Ovary (tissue), 9 donors: ENCODE results near the gene MID1. TPM values are rescaled to one million over a fixed set of nuclear protein-coding genes. Genes with fewer than 3 reads are reported as not detected.

ENCODE experiments used
- DNase-seq, 5 donors: peaks; one replicate each; pipeline ENCODE4 v3.0.0-alpha.2; 2019 to 2020
- H3K27ac ChIP-seq, 2 donors: fragments of 200-600 bp; one replicate each; pipeline versions ENCODE4 v1.5.1 to v1.8.0; 2019 to 2022
- H3K27me3 ChIP-seq: fragments of 200-600 bp; one replicate; pipeline ENCODE4 v1.8.0; 2022
- H3K36me3 ChIP-seq: fragments of 200-600 bp; sonication (generic); one replicate; pipeline ENCODE4 v1.5.1; 2019
- H3K4me1 ChIP-seq: one replicate; pipeline ENCODE4 v1.8.1; 2013; ENCODE audit warnings: mild to moderate bottlenecking, moderate library complexity; ENCODE audit not compliant: insufficient read depth
- H3K4me3 ChIP-seq: fragments of 200-600 bp; sonication (generic); one replicate; pipeline ENCODE4 v1.5.1; 2017
- H3K9me3 ChIP-seq, 2 donors: fragments of 200-600 bp in 1 of 2; sonication (generic) in 1 of 2; one replicate each; pipeline versions ENCODE4 v1.5.1 to v1.8.1; 2013 to 2019; ENCODE audit warnings: mild to moderate bottlenecking in 1 of 2, moderate library complexity in 1 of 2
- CTCF ChIP-seq, 3 donors: fragments of 450-650 bp in 2 of 3; fragments of 200-600 bp in 1 of 3; IDR thresholded peaks; one replicate each; pipeline versions ENCODE4 v1.5.1 to v1.8.0; 2016 to 2022; ENCODE audit warnings: antibody characterized with exemption in 3 of 3, mild to moderate bottlenecking in 1 of 3
- EP300 ChIP-seq: sonication (generic); formaldehyde crosslinking; IDR thresholded peaks from one replicate; pipeline ENCODE4 v1.6.1; 2017; ENCODE audit warnings: antibody characterized with exemption
- POLR2A ChIP-seq: fragments of 450-650 bp; IDR thresholded peaks from one replicate; pipeline ENCODE4 v1.6.1; 2017; ENCODE audit warnings: antibody characterized with exemption, mild to moderate bottlenecking, moderate library complexity
- WGBS, 3 donors: extraction: QIAGEN DNeasy Blood & Tissue Kit in 1 of 3; methylation state at CpG; one replicate each; pipeline versions ENCODE4 v1.1.5 to v1.1.7; 2013 to 2017; 5-methylcytosine and 5-hydroxymethylcytosine counted together
- intact Hi-C, 4 donors: fragments of 100-400 bp; cut with DNase I; formaldehyde crosslinking; loops; one replicate each; pipeline versions ENCODE4 v1.11.0 to v1.15.1; 2022 to 2023
- polyA plus RNA-seq, 2 donors: library from polyadenylated mRNA; stranded (reverse); fragments of 200-250 nt in 1 of 2; fragments of 350-450 nt in 1 of 2; fragmentation: Illumina TruSeq in 1 of 2; extraction: RNeasy Lipid Tissue Mini Kit (QIAGEN cat#74804) in 1 of 2; gene quantifications; one replicate each; pipeline ENCODE4 v1.2.3, GENCODE V29; 2013 to 2014
- total RNA-seq, 7 donors: library from RNA; depleted of rRNA in 2 of 7; stranded (reverse); fragments of >200 nt in 2 of 7; fragmentation: NEBNext Ultra II Directional in 3 of 7; extraction: Animal tissue kit (Norgen Biotek cat#: 25700) in 3 of 7; gene quantifications; one replicate each; pipeline versions ENCODE4 v1.1.0 to v1.2.4, GENCODE V29; 2016 to 2023
- donor health status: DM: no; HTN: no; CAD: no; lungs with moderate emphysema.
- donor health status: DM: no; HTN: no; CAD: no.
- donor health status: Bipolar disorder and iron deficiency.
- donor health status: DM: yes; HTN: yes; CAD: no.
- donor health status: DM: no; HTN: no; CAD: no.
- donor health status: DM: yes; HTN: yes; CAD: no.

Gene MID1
- total and polyA plus RNA-seq, 9 donors = 4.0 to 25.7 (median 17.0) TPM

GRCh38 chrX:10608099-10608498 is 12.3 kb downstream of the MID1 start:
- Histone ChIP-seq H3K36me3 (no peaks in the 10 kb centered on the region), H3K27ac (no peak overlapping the region), H3K9me3 (no peaks in the 10 kb centered on the region), H3K4me1 (no peaks in the 10 kb centered on the region), H3K4me3 (no peak overlapping the region), H3K27me3 (no peaks in the 10 kb centered on the region)
- intact Hi-C loops = no loop called here
- no peak for DNase-seq
- 67 to 74% (median 74%) methylated on average over 3 of the region's 3 CpGs for WGBS, 3 donors
- TF ChIP-seq CTCF (IDR thresholded peaks at IDR 0.05) = no peak
- no peak for TF ChIP-seq POLR2A
- no peak for TF ChIP-seq EP300

- H3K4me1 ChIP-seq = no peaks in the 10 kb centered on the region
- intact Hi-C loops = no loop called here
- TF ChIP-seq CTCF (IDR thresholded peaks at IDR 0.05) = no peak
- TF ChIP-seq POLR2A = no peak
- TF ChIP-seq EP300 = no peak
- no peaks in the 10 kb centered on the region for H3K9me3 ChIP-seq
- H3K27me3 ChIP-seq = no peaks in the 10 kb centered on the region
- H3K4me3 ChIP-seq = no peak overlapping the region
- 82 to 92% (median 84%) methylated on average over 2 of the region's 2 CpGs for WGBS, 3 donors
- DNase-seq = no peak
- H3K27ac ChIP-seq = no peak overlapping the region
- H3K36me3 ChIP-seq = no peaks in the 10 kb centered on the region
These were observed 13.2 kb downstream of the MID1 start for GRCh38 chrX:10607233-10607632.

- intact Hi-C loops = no loop called here
- H3K9me3 ChIP-seq = no peaks in the 10 kb centered on the region
- TF ChIP-seq EP300 = no peak
- no peaks in the 10 kb centered on the region for H3K4me1 ChIP-seq
- no peak for DNase-seq
- no peak overlapping the region for H3K27ac ChIP-seq
- no peaks in the 10 kb centered on the region for H3K27me3 ChIP-seq
- H3K36me3 ChIP-seq = no peaks in the 10 kb centered on the region
- 49 to 58% (median 51%) methylated on average over 3 of the region's 3 CpGs for WGBS, 3 donors
- H3K4me3 ChIP-seq = no peak overlapping the region
These were observed 16.8 kb downstream of the MID1 start for GRCh38 chrX:10603612-10604011.

- H3K4me1 ChIP-seq = no peaks in the 10 kb centered on the region
- DNase-seq = no peak
- no peaks in the 10 kb centered on the region for H3K27me3 ChIP-seq
- H3K9me3 ChIP-seq = no peaks in the 10 kb centered on the region
- 66 to 72% (median 70%) methylated on average over 2 of the region's 2 CpGs for WGBS, 3 donors
- H3K27ac ChIP-seq = no peak overlapping the region
- TF ChIP-seq CTCF (IDR thresholded peaks at IDR 0.05) (no peak), POLR2A (no peak), EP300 (no peak)
- H3K4me3 ChIP-seq = no peak overlapping the region
- no peaks in the 10 kb centered on the region for H3K36me3 ChIP-seq
- intact Hi-C loops = no loop called here
These were observed 17.7 kb downstream of the MID1 start for GRCh38 chrX:10602646-10603045.

GRCh38 chrX:10600479-10600878 is 19.9 kb downstream of the MID1 start:
- Histone ChIP-seq H3K27ac (no peak overlapping the region), H3K27me3 (no peaks in the 10 kb centered on the region), H3K4me3 (no peak overlapping the region), H3K4me1 (no peaks in the 10 kb centered on the region), H3K9me3 (no peaks in the 10 kb centered on the region), H3K36me3 (no peaks in the 10 kb centered on the region)
- intact Hi-C loops = no loop called here
- WGBS, 3 donors = 45 to 49% (median 48%) methylated on average over 1 of the region's 1 CpG
- TF ChIP-seq EP300 (no peak), POLR2A (no peak), CTCF (IDR thresholded peaks at IDR 0.05) (no peak)
- no peak for DNase-seq
